Measurements from ENCODE around the gene GPAT2.
"Not testable (repeated sequence)": the region's sequence is repeated elsewhere in the genome, so short reads cannot be mapped to it uniquely, and the experiment has no call there.

The GPAT2 gene

GRCh38 chr2:96065381-96065930 lies 30.7 kb upstream of the GPAT2 start:
- no peak for DNase-seq (ENCODE audit: low read depth in 2 of 3, low spot score in 2 of 3)

- not testable (repeated sequence) for DNase-seq (ENCODE audit: low read depth in 2 of 3, low spot score in 2 of 3)
These were observed 30.0 kb upstream of the GPAT2 start for GRCh38 chr2:96064760-96065159.

DNA sequence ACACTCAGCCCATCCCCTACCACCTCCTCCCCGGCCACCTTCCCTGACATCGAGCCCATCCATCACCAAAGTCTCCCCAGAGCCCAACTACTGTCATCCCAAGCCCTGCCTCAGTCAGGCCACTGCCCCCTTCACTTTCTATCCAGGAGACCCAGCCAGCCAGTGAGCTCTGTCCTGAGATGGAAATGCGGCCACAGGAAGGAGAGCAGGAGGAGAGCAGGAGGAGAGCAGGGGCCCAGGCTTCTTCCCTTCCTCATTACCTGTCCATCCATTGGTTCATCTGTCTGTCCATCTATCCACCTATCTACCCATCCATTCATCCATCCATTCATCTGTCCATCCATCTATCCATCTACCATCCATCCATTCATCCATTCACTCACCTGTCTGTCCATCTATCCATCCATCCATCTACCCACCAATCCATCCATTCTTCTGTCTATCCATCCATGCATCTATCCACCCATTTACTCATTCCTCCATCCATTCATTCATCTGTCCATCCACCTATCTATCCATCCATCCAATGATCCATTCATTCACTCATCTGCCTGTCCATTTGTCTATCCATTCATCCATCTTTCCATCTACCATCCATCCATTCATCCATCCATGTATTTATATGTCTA lies 29.4 kb upstream of the GPAT2 start:
- DNase-seq (ENCODE audit: low read depth in 2 of 3, low spot score in 2 of 3) = not testable (repeated sequence)

- not testable (repeated sequence) for DNase-seq (ENCODE audit: low read depth in 2 of 3, low spot score in 2 of 3)
These were observed 28.6 kb upstream of the GPAT2 start for GRCh38 chr2:96063116-96063899.

DNA sequence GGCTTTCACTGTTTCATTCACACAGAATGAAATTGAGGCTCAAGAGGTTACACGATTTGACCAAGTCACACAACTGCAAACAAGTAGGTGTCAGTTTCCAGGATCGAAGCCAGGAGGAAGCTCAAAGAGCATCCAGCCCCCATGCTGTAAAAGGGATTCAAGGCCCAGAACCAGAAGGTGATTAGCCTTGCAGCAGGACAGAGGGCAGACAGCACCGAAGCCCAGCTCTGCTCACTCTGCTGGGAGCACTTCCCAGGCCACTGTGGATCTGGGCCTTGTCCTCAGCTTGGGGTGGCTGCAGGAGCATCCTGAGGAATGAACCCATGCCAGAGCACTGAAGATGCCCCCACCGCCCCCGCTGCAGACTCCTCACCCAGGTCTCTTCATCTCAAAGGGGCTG lies 27.8 kb upstream of the GPAT2 start:
- DNase-seq (ENCODE audit: low read depth in 2 of 3, low spot score in 2 of 3) = not testable (repeated sequence)

- not testable (repeated sequence) for DNase-seq (ENCODE audit: low read depth in 2 of 3, low spot score in 2 of 3)
These were observed 27.2 kb upstream of the GPAT2 start for GRCh38 chr2:96061901-96062300.

- not testable (repeated sequence) for DNase-seq (ENCODE audit: low read depth in 2 of 3, low spot score in 2 of 3)
These were observed 26.6 kb upstream of the GPAT2 start for GRCh38 chr2:96061197-96061817.

DNA sequence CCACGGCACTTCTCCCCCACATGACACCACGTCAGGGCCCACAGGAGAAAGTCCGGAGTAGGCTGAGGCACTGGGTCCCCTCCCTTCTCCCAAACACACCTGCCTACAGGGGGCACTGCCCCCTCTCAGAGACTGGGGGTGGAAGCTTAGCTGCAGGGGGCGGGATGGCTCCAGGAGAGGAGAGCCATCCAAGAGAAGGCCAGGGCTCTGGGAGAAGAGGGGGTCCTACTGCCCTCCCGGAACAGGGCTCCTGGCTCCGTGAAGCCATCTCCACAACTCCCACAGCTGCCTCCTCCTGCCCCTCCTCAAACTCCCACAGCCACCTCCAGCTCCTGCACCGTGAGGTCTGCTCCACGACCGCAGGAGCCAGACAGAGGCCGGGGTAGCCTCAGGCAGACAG lies 25.6 kb upstream of the GPAT2 start:
- not testable (repeated sequence) for DNase-seq (ENCODE audit: low read depth in 2 of 3, low spot score in 2 of 3)

- not testable (repeated sequence) for DNase-seq (ENCODE audit: low read depth in 2 of 3, low spot score in 2 of 3)
These were observed 24.7 kb upstream of the GPAT2 start for GRCh38 chr2:96059443-96059842.

DNA sequence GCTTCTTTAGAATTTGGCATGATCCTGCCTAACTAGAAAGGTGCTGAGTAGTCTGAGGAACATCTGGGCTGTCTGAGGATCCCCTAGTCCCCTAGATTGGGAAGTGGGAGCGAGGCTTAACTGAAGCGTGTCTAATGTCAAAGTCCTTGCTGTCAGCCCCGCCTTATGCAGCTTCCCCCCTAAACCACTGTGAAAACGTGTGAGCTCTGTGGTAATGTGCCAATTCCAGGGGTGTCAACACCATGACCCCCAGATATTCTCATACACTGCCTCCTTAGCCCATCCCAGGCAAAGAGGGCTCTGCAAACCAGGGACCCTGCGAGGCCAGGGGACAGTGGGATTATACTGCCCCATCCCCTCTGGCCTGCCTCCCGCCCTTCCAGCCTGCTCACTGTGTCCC lies 21.1 kb upstream of the GPAT2 start:
- not testable (repeated sequence) for DNase-seq (ENCODE audit: low read depth in 2 of 3, low spot score in 2 of 3)

- DNase-seq (ENCODE audit: low read depth in 2 of 3, low spot score in 2 of 3) = not testable (repeated sequence)
These were observed 19.8 kb upstream of the GPAT2 start for GRCh38 chr2:96054537-96054936.

DNA sequence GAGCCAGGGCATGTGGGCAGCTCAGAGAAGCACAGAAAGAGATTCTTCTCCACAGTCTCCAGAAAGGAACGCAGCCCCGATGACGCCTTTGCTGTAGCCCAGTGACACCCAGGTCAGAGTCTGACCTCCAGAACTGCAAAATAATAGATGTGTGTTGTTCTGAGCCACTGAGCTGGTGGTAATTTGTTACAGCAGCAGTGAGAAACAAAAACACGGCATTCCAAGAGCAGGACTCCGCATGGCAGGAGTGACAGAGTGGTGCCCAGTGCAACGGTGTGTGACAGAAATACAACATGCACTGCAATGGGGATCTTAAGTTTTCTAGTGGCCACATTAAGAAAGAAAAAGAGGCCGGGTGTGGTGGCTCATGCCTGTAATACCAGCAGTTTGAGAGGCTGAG lies 18.7 kb upstream of the GPAT2 start:
- not testable (repeated sequence) for DNase-seq (ENCODE audit: low read depth in 2 of 3, low spot score in 2 of 3)

DNA sequence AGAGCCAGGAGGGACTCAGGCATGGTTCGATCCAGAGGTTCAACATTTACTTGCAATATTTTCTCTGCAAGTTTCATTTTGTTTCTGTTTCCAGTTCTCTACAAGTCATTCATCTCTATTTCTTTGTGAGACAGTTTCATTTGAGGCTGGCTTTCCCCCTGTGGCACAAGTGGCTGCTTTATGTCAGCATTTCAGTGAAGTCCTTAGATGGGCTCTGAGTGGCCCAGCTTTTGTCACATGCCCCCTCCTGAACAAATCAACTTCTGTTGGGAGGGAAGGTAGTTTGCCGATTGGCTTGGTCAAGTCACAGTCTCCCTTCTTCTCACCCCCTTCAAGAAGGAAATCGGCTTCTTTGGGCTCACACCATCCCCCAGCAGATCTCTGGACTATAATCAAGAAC lies 17.9 kb upstream of the GPAT2 start:
- not testable (repeated sequence) for DNase-seq (ENCODE audit: low read depth in 2 of 3, low spot score in 2 of 3)

DNA sequence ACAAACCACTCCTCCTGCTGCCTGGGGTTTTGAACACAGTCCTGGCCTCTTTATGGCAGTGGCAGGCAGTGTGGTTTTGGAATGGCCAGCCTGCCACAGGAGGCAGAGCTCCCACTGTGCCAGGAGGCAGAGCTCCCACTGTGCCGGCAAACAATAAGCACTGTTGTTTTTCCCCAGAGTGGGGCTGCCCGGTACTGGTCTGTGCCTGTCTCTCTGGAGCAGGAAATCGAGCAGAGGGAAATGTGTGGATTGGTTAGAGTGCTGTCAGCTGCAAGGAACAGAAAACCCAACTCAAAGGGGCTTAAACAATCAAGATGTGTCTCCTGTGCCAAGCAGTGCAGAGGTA lies 15.2 kb upstream of the GPAT2 start:
- DNase-seq (ENCODE audit: low read depth in 2 of 3, low spot score in 2 of 3) = not testable (repeated sequence)

- not testable (repeated sequence) for DNase-seq (ENCODE audit: low read depth in 2 of 3, low spot score in 2 of 3)
These were observed 14.6 kb upstream of the GPAT2 start for GRCh38 chr2:96049049-96049916.

DNA sequence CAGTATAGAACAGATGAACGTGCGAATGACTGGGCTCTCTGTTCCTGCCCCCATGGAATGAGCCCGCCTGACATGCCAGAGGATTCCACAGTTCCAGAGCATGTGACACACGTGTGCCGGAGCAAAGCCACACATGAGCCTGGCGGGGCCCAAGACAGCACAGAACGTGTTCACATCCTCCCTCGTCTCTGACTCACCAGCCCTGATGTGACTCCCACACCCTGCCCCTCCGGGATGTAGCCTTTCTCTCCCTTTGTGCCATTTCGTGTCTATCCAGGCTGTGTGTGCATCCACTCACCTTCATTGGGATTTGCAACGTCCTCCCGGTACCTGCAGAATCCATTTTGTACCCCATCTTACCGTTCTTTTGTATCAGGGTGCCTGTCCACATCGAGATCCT lies 838 bp upstream of the GPAT2 start:
- DNase-seq (ENCODE audit: low read depth in 2 of 3, low spot score in 2 of 3) = not testable (repeated sequence)

DNA sequence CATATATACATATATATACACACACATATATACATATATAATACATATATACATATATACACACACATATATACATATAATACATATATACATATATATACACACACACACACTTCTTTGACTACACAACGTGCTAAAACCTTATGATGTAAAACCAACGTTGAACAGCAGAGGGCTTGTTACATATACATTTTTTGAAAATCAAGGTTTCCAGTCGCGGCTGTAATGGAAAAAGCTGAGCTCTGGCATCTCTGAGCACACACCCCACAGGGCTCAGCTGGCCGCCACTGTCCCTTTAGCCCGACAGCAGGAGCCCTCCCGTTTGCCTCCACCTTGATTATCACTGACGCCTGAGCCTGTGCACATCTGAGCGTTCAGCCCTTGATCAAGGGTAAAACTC lies 719 bp downstream of the GPAT2 start:
- DNase-seq (ENCODE audit: low read depth in 2 of 3, low spot score in 2 of 3) = not testable (repeated sequence)

- not testable (repeated sequence) for DNase-seq (ENCODE audit: low read depth in 2 of 3, low spot score in 2 of 3)
These were observed 6.9 kb downstream of the GPAT2 start for GRCh38 chr2:96027725-96028325.

DNA sequence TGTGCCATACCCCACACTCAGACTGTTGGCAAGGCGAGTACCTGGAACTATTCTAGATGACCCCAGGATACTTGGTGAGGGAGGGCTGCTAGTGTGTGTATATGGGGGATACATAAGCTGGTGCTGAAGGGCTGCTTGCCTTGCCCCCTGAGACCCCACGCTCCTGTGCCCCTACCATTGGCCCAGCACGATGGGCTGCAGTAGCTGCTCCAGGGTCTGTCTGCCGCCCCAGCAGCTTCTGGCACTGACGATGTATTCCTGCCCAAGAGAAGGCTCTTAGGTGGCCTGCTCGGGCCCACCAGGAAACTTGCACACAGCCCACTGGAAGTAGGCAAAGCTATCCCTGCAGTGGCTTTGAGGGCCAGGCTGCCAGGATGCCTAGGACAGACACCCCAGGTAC lies 9.0 kb downstream of the GPAT2 start:
- DNase-seq (ENCODE audit: low read depth in 2 of 3, low spot score in 2 of 3) = not testable (repeated sequence)

- DNase-seq (ENCODE audit: low read depth in 2 of 3, low spot score in 2 of 3) = no peak
These were observed 9.6 kb downstream of the GPAT2 start for GRCh38 chr2:96025194-96025492.
